AG09319 (cell line): ENCODE data around the gene NR4A2.
"Not testable (repeated sequence)": the region's sequence is repeated elsewhere in the genome, so short reads cannot be mapped to it uniquely, and the experiment has no call there.

Source experiments
- DNase-seq: peaks from one replicate; pipeline ENCODE4 v3.0.0-alpha.2; 2010; ENCODE audit warnings: low read depth; ENCODE audit errors: extremely low read depth
- TF ChIP-seq, protein P1 (sequence below): IDR thresholded peaks from 2 replicates; pipeline ENCODE4 v1.5.1; 2011; ENCODE audit warnings: low read depth, mild to moderate bottlenecking, inconsistent platforms, low read length, moderate library complexity

NR4A2 gene

DNA sequence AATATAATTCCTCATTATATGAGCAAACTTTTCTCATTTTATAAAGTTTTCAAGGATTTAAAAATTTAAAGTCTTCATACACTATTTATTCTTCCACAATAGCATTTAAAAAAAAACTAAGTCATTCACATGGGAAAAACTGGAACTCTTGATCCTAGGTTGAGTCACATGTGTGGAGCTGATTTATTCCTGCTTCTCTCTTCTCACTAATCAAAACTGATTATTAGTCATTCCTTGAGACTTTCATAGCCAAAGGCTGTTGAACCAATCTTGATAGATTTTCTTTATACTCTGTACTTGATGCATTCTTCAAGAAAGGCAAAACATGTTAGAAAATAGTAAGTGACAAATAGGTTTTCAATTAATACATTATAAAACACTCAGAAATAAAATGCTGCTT is 27.4 kb downstream of the NR4A2 start:
- DNase-seq, result no peak
- TF ChIP-seq, protein P1, sequence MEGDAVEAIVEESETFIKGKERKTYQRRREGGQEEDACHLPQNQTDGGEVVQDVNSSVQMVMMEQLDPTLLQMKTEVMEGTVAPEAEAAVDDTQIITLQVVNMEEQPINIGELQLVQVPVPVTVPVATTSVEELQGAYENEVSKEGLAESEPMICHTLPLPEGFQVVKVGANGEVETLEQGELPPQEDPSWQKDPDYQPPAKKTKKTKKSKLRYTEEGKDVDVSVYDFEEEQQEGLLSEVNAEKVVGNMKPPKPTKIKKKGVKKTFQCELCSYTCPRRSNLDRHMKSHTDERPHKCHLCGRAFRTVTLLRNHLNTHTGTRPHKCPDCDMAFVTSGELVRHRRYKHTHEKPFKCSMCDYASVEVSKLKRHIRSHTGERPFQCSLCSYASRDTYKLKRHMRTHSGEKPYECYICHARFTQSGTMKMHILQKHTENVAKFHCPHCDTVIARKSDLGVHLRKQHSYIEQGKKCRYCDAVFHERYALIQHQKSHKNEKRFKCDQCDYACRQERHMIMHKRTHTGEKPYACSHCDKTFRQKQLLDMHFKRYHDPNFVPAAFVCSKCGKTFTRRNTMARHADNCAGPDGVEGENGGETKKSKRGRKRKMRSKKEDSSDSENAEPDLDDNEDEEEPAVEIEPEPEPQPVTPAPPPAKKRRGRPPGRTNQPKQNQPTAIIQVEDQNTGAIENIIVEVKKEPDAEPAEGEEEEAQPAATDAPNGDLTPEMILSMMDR, result no peak

DNA sequence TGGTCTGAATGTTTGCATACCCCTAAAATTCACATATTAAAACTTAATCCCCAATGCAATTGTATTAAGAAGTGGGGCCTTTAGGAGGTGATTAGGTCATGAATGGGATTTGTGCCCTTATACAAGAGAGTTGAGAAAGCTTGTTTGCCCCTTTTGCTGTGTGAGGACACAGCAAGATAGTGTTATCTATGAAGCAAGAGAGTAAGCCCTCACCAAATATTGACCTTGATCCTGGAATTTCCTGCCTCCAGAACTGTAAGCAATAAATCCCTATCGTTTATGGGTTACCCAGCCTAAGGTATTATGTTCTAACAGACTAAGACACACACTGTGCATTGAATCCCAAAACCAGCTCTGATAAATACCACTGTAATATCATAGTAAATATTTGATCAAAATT is 32.2 kb downstream of the NR4A2 start:
- no peak for DNase-seq

DNA sequence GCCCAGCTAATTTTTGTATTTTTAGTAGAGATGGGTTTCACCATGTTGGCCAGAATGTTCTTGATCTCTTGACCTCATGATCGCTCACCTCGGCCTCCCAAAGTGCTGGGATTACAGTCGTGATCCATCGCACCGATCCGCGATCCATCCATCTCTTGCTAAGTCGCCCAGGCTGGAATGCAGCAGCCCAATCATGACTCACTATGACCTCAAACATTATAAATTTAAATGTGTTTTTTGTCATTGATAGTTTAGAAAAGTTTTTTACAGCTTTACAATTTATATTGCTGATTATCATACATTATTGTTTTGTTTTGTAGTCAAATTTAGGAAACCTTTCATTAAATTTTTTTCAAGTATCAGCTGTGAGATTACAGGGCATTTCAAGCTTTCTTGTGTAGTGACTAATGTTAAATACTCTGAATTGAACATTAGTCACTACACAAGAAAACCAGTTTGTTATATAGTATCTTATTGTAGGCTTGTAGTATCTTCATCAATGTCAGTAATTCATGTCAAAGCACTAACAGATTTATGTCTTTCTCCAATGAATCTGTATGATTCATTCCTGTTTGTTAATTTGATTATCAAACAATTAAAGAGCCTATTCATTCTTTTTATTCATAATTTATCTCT is 37.5 kb downstream of the NR4A2 start:
- TF ChIP-seq, protein P1, result no peak
- DNase-seq, result no peak

More for the DNA sequence above, 32.2 kb downstream of the NR4A2 start:
- TF ChIP-seq, protein P1, result no peak

DNA sequence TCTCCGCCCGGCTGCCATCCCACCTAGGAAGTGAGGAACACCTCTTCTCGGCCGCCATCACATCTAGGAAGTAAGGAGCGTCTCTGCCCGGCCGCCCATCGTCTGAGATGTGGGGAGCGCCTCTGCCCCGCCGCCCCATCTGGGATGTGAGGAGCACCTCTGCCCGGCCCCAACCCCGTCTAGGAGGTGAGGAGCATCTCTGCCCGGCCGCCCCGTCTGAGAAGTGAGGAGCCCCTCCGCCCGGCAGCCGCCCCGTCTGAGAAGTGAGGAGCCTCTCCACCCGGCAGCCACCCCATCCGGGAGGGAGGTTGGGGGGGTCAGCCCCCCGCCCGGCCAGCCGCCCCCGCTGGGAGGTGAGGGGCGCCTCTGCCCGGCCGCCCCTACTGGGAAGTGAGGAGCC is 39.1 kb downstream of the NR4A2 start:
- DNase-seq, result not testable (repeated sequence)

DNA sequence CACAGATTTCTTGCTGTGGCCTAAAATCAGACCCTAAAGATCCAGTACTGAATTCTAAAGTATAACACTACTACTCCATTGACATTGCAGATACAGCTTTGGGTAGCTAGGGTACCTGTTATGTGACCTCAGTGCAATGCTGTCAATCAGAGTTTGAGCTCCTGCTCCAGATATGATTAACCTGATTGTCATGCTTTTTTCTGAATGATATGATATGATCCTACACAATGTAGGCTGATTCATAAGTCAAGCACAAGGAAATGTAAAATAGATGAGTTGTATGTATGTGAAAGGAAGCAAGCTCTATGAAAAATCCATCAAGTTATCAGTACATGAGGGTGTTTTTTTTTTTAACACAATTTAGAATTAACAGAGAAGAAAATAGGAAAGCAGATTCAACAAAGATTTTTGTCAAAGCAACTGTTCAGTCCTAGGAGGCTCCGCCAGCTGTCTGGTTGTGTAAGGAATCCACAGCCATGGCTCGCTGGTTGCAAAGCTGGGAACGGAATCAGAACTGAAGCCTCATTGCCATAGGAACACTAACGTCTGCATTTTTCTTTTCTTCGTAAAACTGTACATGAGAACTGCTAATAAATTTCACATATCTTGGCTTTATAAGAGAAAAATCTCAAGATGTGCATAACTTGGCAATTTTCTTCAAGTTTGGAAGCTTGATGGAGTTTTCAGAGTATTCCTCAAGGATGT is 52.9 kb downstream of the NR4A2 start:
- TF ChIP-seq, protein P1, result no peak
- DNase-seq, result no peak
